ENCODE measurements around the gene GRPEL1. TPM values are rescaled to one million over a fixed set of nuclear protein-coding genes. Genes with fewer than 3 reads are reported as not detected.

The GRPEL1 gene
- total and polyA plus RNA-seq, 2 of the 13 experiments (the other 11 are each of a cell fraction or from before 2014, with no cell fraction given): 32.3 to 141 TPM

GRCh38 chr4:7042503-7043283, 25.2 kb downstream of the GRPEL1 start (continued):
- TF ChIP-seq, protein P1, sequence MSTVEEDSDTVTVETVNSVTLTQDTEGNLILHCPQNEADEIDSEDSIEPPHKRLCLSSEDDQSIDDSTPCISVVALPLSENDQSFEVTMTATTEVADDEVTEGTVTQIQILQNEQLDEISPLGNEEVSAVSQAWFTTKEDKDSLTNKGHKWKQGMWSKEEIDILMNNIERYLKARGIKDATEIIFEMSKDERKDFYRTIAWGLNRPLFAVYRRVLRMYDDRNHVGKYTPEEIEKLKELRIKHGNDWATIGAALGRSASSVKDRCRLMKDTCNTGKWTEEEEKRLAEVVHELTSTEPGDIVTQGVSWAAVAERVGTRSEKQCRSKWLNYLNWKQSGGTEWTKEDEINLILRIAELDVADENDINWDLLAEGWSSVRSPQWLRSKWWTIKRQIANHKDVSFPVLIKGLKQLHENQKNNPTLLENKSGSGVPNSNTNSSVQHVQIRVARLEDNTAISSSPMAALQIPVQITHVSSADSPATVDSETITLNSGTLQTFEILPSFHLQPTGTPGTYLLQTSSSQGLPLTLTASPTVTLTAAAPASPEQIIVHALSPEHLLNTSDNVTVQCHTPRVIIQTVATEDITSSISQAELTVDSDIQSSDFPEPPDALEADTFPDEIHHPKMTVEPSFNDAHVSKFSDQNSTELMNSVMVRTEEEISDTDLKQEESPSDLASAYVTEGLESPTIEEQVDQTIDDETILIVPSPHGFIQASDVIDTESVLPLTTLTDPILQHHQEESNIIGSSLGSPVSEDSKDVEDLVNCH (CRISPR knock-in tag; IDR thresholded peaks at IDR 0.05): no peak
- TF ChIP-seq TBX3 (IDR thresholded peaks at IDR 0.05; ENCODE audit: borderline replicate concordance) (no peak), MTF2 (CRISPR knock-in tag; IDR thresholded peaks at IDR 0.05; ENCODE audit: borderline replicate concordance) (no peak), RARA (CRISPR knock-in tag; IDR thresholded peaks at IDR 0.05) (no peak), MBNL3 (CRISPR knock-in tag; conservative IDR thresholded peaks at IDR 0.05) (no peak), ZNF589 (CRISPR knock-in tag; conservative IDR thresholded peaks at IDR 0.05) (no peak), PLSCR1 (CRISPR knock-in tag; IDR thresholded peaks at IDR 0.05; ENCODE audit: borderline replicate concordance) (no peak), ZNF878 (CRISPR knock-in tag; IDR thresholded peaks at IDR 0.05) (no peak), KDM4B (CRISPR knock-in tag; IDR thresholded peaks at IDR 0.05) (no peak), PREB (CRISPR knock-in tag; IDR thresholded peaks at IDR 0.05) (no peak), ZNF446 (CRISPR knock-in tag; IDR thresholded peaks at IDR 0.05) (peak; percentile 68; the same call in 1 of the 2 replicates), ATF7-NPFF (CRISPR knock-in tag; IDR thresholded peaks at IDR 0.05; ENCODE audit: low read depth) (peak; percentile 23; the same call in 1 of the 2 replicates), KAT8 (CRISPR knock-in tag; IDR thresholded peaks at IDR 0.05) (peak; percentile 42; the same call in 1 of the 2 replicates), ZNF431 (CRISPR knock-in tag; IDR thresholded peaks at IDR 0.05; ENCODE audit: borderline replicate concordance, low read depth) (no peak), GMEB1 (CRISPR knock-in tag; IDR thresholded peaks at IDR 0.05; ENCODE audit: borderline replicate concordance) (peak; percentile 73; the same call in 1 of the 2 replicates), MAFG (CRISPR knock-in tag; IDR thresholded peaks at IDR 0.05) (no peak), MEF2D (CRISPR knock-in tag; IDR thresholded peaks at IDR 0.05) (0 out of 2 replicates have a peak, but pooled peaks have one; percentile 24), SNAI1 (CRISPR knock-in tag; IDR thresholded peaks at IDR 0.05; ENCODE audit: borderline replicate concordance) (no peak), KLF16 (CRISPR knock-in tag; IDR thresholded peaks at IDR 0.05) (0 out of 4 replicates have a peak, but pooled peaks of 1 of the 2 experiments have one; percentile 21), EZH2 (conservative IDR thresholded peaks at IDR 0.05; ENCODE audit: low read depth, low read length) (no peak), SNAPC2 (CRISPR knock-in tag; IDR thresholded peaks at IDR 0.05) (no peak), ETV5 (CRISPR knock-in tag; IDR thresholded peaks at IDR 0.05; ENCODE audit: borderline replicate concordance) (no peak)

Data from HepG2 (cell line).